ENCODE data around the gene CCDC7.

DNA sequence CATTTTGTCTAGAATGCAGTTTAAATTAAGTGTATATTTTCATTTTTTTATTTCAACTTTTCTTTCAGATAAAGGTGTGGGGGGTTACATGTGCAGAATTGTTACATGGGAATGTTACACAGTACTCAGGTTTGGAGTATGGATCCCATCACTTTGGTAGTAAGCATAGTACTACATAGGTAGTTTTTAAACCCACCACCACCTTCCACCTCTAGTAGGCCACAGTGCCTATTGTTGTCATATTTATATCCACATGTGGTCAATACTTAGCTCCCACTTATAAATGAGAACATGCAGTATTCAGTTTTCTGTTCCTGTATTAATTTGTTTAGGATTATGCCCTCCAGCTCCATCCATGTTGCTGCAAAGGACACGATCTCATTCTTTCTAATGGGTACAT lies 200.6 kb downstream of the CCDC7 start:
- TF ChIP-seq, protein P1, sequence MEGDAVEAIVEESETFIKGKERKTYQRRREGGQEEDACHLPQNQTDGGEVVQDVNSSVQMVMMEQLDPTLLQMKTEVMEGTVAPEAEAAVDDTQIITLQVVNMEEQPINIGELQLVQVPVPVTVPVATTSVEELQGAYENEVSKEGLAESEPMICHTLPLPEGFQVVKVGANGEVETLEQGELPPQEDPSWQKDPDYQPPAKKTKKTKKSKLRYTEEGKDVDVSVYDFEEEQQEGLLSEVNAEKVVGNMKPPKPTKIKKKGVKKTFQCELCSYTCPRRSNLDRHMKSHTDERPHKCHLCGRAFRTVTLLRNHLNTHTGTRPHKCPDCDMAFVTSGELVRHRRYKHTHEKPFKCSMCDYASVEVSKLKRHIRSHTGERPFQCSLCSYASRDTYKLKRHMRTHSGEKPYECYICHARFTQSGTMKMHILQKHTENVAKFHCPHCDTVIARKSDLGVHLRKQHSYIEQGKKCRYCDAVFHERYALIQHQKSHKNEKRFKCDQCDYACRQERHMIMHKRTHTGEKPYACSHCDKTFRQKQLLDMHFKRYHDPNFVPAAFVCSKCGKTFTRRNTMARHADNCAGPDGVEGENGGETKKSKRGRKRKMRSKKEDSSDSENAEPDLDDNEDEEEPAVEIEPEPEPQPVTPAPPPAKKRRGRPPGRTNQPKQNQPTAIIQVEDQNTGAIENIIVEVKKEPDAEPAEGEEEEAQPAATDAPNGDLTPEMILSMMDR (IDR thresholded peaks at IDR 0.05 in 4 of 5, conservative IDR thresholded peaks at IDR 0.05 in 1 of 5), result no peak
- TF ChIP-seq POLR2A (IDR thresholded peaks at IDR 0.05), result no peak
